Neural cell (in vitro differentiated cells): Measurements from ENCODE around the gene VAMP8.
"Not testable (repeated sequence)": the region's sequence is repeated elsewhere in the genome, so short reads cannot be mapped to it uniquely, and the experiment has no call there.

ENCODE experiments used
- CTCF ChIP-seq: fragments of 450-650 bp; IDR thresholded peaks from 2 replicates; pipeline ENCODE4 v1.5.1; 2014; ENCODE audit warnings: antibody characterized with exemption, mild to moderate bottlenecking, moderate library complexity; ENCODE audit not compliant: poor library complexity, severe bottlenecking
- EP300 ChIP-seq: fragments of 450-650 bp; conservative IDR thresholded peaks from 2 replicates; pipeline ENCODE4 v1.6.1; 2014; ENCODE audit warnings: antibody characterized with exemption, mild to moderate bottlenecking, moderate library complexity; ENCODE audit not compliant: poor library complexity, severe bottlenecking
- EZH2 ChIP-seq: fragments of 200-600, 300-800 bp; shearing (Covaris generic), sonication (generic); IDR thresholded peaks from 2 replicates; pipeline ENCODE4 v1.6.1; 2014; ENCODE audit warnings: antibody characterized with exemption, low read length, borderline replicate concordance, mild to moderate bottlenecking; ENCODE audit not compliant: insufficient read depth, poor library complexity, severe bottlenecking
- MXI1 ChIP-seq: fragments of 450-650 bp; conservative IDR thresholded peaks from 2 replicates; pipeline ENCODE4 v1.6.1; 2014; ENCODE audit warnings: antibody characterized with exemption, mild to moderate bottlenecking; ENCODE audit not compliant: poor library complexity, severe bottlenecking
- POLR2AphosphoS5 ChIP-seq: IDR thresholded peaks from 2 replicates; pipeline ENCODE4 v1.6.1; 2012
- RAD21 ChIP-seq: fragments of 450-650 bp; conservative IDR thresholded peaks from 2 replicates; pipeline ENCODE4 v1.6.1; 2014; ENCODE audit warnings: antibody characterized with exemption, mild to moderate bottlenecking, moderate library complexity
- SMC3 ChIP-seq: fragments of 450-650 bp; conservative IDR thresholded peaks from 2 replicates; pipeline ENCODE4 v1.6.1; 2014; ENCODE audit warnings: antibody characterized with exemption, mild to moderate bottlenecking, moderate library complexity; ENCODE audit not compliant: poor library complexity

- TF ChIP-seq CTCF, EP300, POLR2AphosphoS5, SMC3, MXI1, EZH2, RAD21: not testable (repeated sequence)
Measured at GRCh38 chr2:85617723-85618122, 40.3 kb downstream of the VAMP8 start.
